Thyroid gland (tissue), 4 donors: Measurements from ENCODE around the gene ABCA13.

Source experiments
- POLR2A ChIP-seq, 2 donors: fragments of 450-650 bp; IDR thresholded peaks; one replicate each; pipeline ENCODE4 v1.6.1; 2017; ENCODE audit warnings: antibody characterized with exemption in 2 of 2, mild to moderate bottlenecking in 2 of 2, moderate library complexity in 1 of 2
- TF ChIP-seq, protein P1 (sequence below), 6 experiments: fragments of 200-600 bp in 3 of 6; fragments of 450-650 bp in 3 of 6; sonication (generic) in 3 of 6; IDR thresholded peaks; one replicate each; pipeline ENCODE4 v1.5.1; 2016 to 2019; ENCODE audit warnings: antibody characterized with exemption in 6 of 6, mild to moderate bottlenecking in 2 of 6, inconsistent platforms in 1 of 6, moderate library complexity in 1 of 6

DNA sequence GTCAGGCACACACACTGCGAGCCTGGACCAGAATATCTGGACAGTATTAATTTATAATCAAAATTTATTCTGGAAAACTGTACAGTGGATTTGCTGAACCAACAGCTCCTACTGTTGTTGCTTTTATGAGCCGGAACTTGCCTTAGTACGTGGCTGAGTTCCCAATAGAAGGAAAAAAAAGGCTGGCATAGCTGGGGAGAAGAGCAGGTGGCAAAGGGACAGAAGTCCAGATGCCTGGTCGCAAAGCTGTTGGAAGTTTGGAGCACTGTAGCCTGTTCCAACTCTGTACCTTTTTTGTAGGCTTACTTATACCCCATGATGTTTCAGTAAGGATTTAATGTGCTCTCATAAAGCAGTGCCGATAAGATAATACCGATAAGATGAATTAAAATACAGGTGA lies 333.8 kb downstream of the ABCA13 start:
- TF ChIP-seq, protein P1, sequence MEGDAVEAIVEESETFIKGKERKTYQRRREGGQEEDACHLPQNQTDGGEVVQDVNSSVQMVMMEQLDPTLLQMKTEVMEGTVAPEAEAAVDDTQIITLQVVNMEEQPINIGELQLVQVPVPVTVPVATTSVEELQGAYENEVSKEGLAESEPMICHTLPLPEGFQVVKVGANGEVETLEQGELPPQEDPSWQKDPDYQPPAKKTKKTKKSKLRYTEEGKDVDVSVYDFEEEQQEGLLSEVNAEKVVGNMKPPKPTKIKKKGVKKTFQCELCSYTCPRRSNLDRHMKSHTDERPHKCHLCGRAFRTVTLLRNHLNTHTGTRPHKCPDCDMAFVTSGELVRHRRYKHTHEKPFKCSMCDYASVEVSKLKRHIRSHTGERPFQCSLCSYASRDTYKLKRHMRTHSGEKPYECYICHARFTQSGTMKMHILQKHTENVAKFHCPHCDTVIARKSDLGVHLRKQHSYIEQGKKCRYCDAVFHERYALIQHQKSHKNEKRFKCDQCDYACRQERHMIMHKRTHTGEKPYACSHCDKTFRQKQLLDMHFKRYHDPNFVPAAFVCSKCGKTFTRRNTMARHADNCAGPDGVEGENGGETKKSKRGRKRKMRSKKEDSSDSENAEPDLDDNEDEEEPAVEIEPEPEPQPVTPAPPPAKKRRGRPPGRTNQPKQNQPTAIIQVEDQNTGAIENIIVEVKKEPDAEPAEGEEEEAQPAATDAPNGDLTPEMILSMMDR (IDR thresholded peaks at IDR 0.05), result no peak
- TF ChIP-seq POLR2A (IDR thresholded peaks at IDR 0.05), result no peak
